SK-N-SH treated with all-trans-retinoic acid at 6 μM for 48 hours (cell line): Measurements from ENCODE around the gene MCTP2.

Experiments
- ARNTL ChIP-seq: fragments of 450-650 bp; formaldehyde crosslinking; IDR thresholded peaks from 2 replicates; pipeline ENCODE4 v1.5.0; 2020; ENCODE audit warnings: low read depth, mild to moderate bottlenecking, moderate library complexity, borderline replicate concordance
- PPARA ChIP-seq: fragments of 250-450 bp; sonication (Bioruptor Pico); IDR thresholded peaks from 2 replicates; pipeline ENCODE4 v1.5.0; 2020; ENCODE audit warnings: mild to moderate bottlenecking, borderline replicate concordance
- ZFP30 ChIP-seq: fragments of 450-650 bp; formaldehyde crosslinking; IDR thresholded peaks from 2 replicates; pipeline ENCODE4 v1.5.0; 2022; ENCODE audit warnings: mild to moderate bottlenecking, moderate library complexity
- TF ChIP-seq, protein P1 (sequence below): fragments of 250-450 bp; sonication (Bioruptor Pico); IDR thresholded peaks from 2 replicates; pipeline ENCODE4 v1.5.1; 2021; ENCODE audit warnings: mild to moderate bottlenecking, moderate library complexity

DNA sequence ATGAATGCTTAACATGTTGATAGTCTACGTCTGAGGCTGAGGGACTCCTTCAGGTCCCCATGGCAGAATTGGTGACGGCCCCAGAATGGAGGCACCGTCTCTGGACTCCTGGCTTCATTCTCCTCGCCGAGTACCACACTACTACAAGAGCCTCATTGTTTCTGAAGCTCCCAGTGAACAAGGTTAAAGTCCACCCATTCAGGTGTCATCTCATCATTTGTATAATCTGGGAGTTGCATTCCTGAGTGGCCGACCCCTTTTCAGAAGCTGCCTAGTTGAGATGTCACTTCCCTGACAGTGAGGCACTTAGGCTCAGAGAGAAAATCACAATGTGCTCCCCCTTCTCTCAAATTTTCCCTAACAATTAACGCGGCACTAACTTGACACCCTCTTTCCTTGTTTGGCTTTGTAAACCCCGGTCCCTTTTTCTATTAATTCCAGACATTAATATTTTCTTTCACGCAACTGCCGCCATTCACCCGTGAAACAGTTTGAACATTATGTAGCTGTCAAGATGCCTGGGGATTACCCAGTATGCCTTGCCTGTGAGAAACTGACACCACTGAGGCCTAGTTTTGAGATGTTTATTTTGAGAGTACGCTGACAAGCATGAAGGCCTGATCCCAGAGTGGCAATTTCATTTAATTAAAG, 105.6 kb downstream of the MCTP2 start:
- TF ChIP-seq ARNTL (CRISPR knock-in tag) (no peak), PPARA (no peak), ZFP30 (no peak)
- TF ChIP-seq, protein P1, sequence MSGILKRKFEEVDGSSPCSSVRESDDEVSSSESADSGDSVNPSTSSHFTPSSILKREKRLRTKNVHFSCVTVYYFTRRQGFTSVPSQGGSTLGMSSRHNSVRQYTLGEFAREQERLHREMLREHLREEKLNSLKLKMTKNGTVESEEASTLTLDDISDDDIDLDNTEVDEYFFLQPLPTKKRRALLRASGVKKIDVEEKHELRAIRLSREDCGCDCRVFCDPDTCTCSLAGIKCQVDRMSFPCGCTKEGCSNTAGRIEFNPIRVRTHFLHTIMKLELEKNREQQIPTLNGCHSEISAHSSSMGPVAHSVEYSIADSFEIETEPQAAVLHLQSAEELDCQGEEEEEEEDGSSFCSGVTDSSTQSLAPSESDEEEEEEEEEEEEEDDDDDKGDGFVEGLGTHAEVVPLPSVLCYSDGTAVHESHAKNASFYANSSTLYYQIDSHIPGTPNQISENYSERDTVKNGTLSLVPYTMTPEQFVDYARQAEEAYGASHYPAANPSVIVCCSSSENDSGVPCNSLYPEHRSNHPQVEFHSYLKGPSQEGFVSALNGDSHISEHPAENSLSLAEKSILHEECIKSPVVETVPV (CRISPR knock-in tag), result no peak
